H1 (cell line): ENCODE results near the gene KLRB1. TPM values are rescaled to one million over a fixed set of nuclear protein-coding genes. Genes with fewer than 3 reads are reported as not detected.

Source experiments
- CTCF ChIA-PET: fragments of 300-600 bp; sonication (Branson Sonifier 250); formaldehyde crosslinking; loops from one replicate; lab custom pipeline; 2021; ENCODE audit not compliant: partially characterized antibody; lab: Charles Lee
- POLR2A ChIA-PET: fragments of 300-600 bp; sonication (Branson Sonifier 250); formaldehyde crosslinking; loops from one replicate; lab custom pipeline; 2021; ENCODE audit warnings: inconsistent platforms; ENCODE audit not compliant: partially characterized antibody; lab: Charles Lee
- DNase-seq, 2 experiments: peaks; one replicate each; pipeline versions ENCODE4 v3.0.0 to v3.0.0-alpha.2; 2010 to 2022; ENCODE audit warnings: low spot score in 2 of 2, low read depth in 1 of 2, mixed read lengths in 1 of 2
- FAIRE-seq: peaks from 2 replicates; lab custom pipeline; 2011; peaks lifted over from hg19 to GRCh38; lab: Jason Lieb, UNC
- H2AFZ ChIP-seq: 2 replicates; pipeline ENCODE4 v1.8.1; 2012; ENCODE audit warnings: low read length, inconsistent platforms
- H2AK5ac ChIP-seq: 2 replicates; pipeline ENCODE4 v1.6.1; 2013; ENCODE audit warnings: low read depth, low read length
- H2BK120ac ChIP-seq: replicated peaks from 2 replicates; pipeline ENCODE3; 2013; ENCODE audit warnings: low read depth, low read length, inconsistent platforms
- H2BK12ac ChIP-seq: 2 replicates; pipeline ENCODE4 v1.6.1; 2013; ENCODE audit warnings: low read depth, low read length
- H2BK15ac ChIP-seq: 2 replicates; pipeline ENCODE4 v1.6.1; 2013; ENCODE audit warnings: low read length
- H2BK20ac ChIP-seq: 2 replicates; pipeline ENCODE4 v1.6.1; 2013; ENCODE audit warnings: low read length
- H2BK5ac ChIP-seq: 2 replicates; pipeline ENCODE4 v1.6.1; 2013; ENCODE audit warnings: low read depth, low read length
- H3K14ac ChIP-seq: 2 replicates; pipeline ENCODE4 v1.6.1; 2013; ENCODE audit warnings: inconsistent platforms; ENCODE audit not compliant: insufficient read length
- H3K18ac ChIP-seq: 2 replicates; pipeline ENCODE4 v1.6.1; 2013; ENCODE audit warnings: low read length; ENCODE audit errors: extremely low read depth
- H3K23ac ChIP-seq: 2 replicates; pipeline ENCODE4 v1.6.1; 2013; ENCODE audit warnings: inconsistent platforms; ENCODE audit not compliant: insufficient read length
- H3K23me2 ChIP-seq: 2 replicates; pipeline ENCODE4 v1.6.1; 2013; ENCODE audit warnings: low read depth, low read length
- H3K27ac ChIP-seq: 2 replicates; pipeline ENCODE4 v1.6.1; 2011; ENCODE audit warnings: low read depth, low read length, inconsistent platforms
- H3K27me3 ChIP-seq, 4 experiments: replicated peaks in 1 of 4; 1 replicate in 1 of 4; 2 replicates in 3 of 4; pipeline versions ENCODE4 v1.6.1 to v1.8.1; 2011 to 2013; ENCODE audit warnings: low read length in 3 of 4, mild to moderate bottlenecking in 3 of 4, inconsistent platforms in 2 of 4, mixed read lengths in 2 of 4, moderate library complexity in 1 of 4; ENCODE audit not compliant: control insufficient read depth in 3 of 4, insufficient read depth in 3 of 4; ENCODE audit errors: extremely low read depth in 1 of 4
- H3K36me3 ChIP-seq, 4 experiments: 2 replicates each; pipeline versions ENCODE4 v1.6.1 to v1.8.1; 2011 to 2013; ENCODE audit warnings: mild to moderate bottlenecking in 4 of 4, low read length in 3 of 4, moderate library complexity in 2 of 4, control low read depth in 1 of 4, inconsistent platforms in 1 of 4; ENCODE audit not compliant: insufficient read depth in 4 of 4, control insufficient read depth in 2 of 4
- H3K4ac ChIP-seq: replicated peaks from 2 replicates; pipeline ENCODE3; 2013; ENCODE audit warnings: low read length, low read depth, mixed read lengths, inconsistent platforms; ENCODE audit not compliant: insufficient read length
- H3K4me1 ChIP-seq, 4 experiments: replicated peaks in 1 of 4; 1 replicate in 1 of 4; 2 replicates in 3 of 4; pipeline versions ENCODE4 v1.6.1 to v1.8.1; 2011 to 2013; ENCODE audit warnings: low read length in 3 of 4, inconsistent platforms in 2 of 4, mixed read lengths in 1 of 4; ENCODE audit not compliant: insufficient read depth in 4 of 4, control insufficient read depth in 3 of 4
- H3K4me2 ChIP-seq, 2 experiments: 2 replicates each; pipeline versions ENCODE4 v1.6.1 to v1.8.1; 2011 to 2013; ENCODE audit warnings: low read depth in 2 of 2, low read length in 2 of 2, control low read depth in 1 of 2, inconsistent platforms in 1 of 2, mild to moderate bottlenecking in 1 of 2; ENCODE audit not compliant: insufficient read depth in 1 of 2
- H3K4me3 ChIP-seq, 4 experiments: fragments of 200-600, 300-600 bp in 1 of 4; sonication (generic), shearing (Covaris generic), sonication (Bioruptor Twin) in 1 of 4; 2 replicates each; pipeline versions ENCODE4 v1.5.1 to v1.8.1; 2011 to 2016; ENCODE audit warnings: low read length in 4 of 4, low read depth in 3 of 4, control low read depth in 2 of 4, inconsistent platforms in 2 of 4, mild to moderate bottlenecking in 2 of 4, mixed read lengths in 1 of 4, moderate library complexity in 1 of 4; ENCODE audit not compliant: insufficient read depth in 2 of 4; ENCODE audit errors: extremely low read depth in 1 of 4
- H3K56ac ChIP-seq: replicated peaks from 2 replicates; pipeline ENCODE3; 2013; ENCODE audit warnings: low read depth, mild to moderate bottlenecking, mixed read lengths, low read length, inconsistent platforms; ENCODE audit not compliant: insufficient read length
- H3K79me1 ChIP-seq: 2 replicates; pipeline ENCODE4 v1.6.1; 2013; ENCODE audit warnings: low read depth, low read length, control low read depth
- H3K79me2 ChIP-seq, 2 experiments: 2 replicates each; pipeline versions ENCODE4 v1.6.1 to v1.8.1; 2012 to 2013; ENCODE audit warnings: low read length in 2 of 2, mild to moderate bottlenecking in 2 of 2, inconsistent platforms in 1 of 2; ENCODE audit not compliant: insufficient read depth in 2 of 2, control insufficient read depth in 1 of 2
- H3K9ac ChIP-seq, 4 experiments: replicated peaks in 1 of 4; 1 replicate in 1 of 4; 2 replicates in 3 of 4; pipeline versions ENCODE4 v1.6.1 to v1.8.1; 2011 to 2013; ENCODE audit warnings: low read depth in 3 of 4, low read length in 3 of 4, control low read depth in 2 of 4, mild to moderate bottlenecking in 2 of 4, moderate library complexity in 2 of 4, inconsistent platforms in 1 of 4; ENCODE audit errors: extremely low read depth in 1 of 4
- H3K9me3 ChIP-seq, 2 experiments: 2 replicates each; pipeline versions ENCODE4 v1.6.1 to v1.8.1; 2012 to 2013; ENCODE audit warnings: mild to moderate bottlenecking in 2 of 2, moderate library complexity in 2 of 2, control low read depth in 1 of 2, inconsistent platforms in 1 of 2, low read depth in 1 of 2, low read length in 1 of 2, mixed read lengths in 1 of 2; ENCODE audit not compliant: insufficient read depth in 2 of 2
- H4K20me1 ChIP-seq, 2 experiments: replicated peaks in 1 of 2; 2 replicates each; pipeline versions ENCODE3 to v1.8.1; 2011 to 2013; ENCODE audit warnings: inconsistent platforms in 2 of 2, low read length in 2 of 2, mild to moderate bottlenecking in 1 of 2; ENCODE audit not compliant: insufficient read depth in 2 of 2, control insufficient read depth in 1 of 2
- H4K5ac ChIP-seq: 2 replicates; pipeline ENCODE4 v1.6.1; 2013; ENCODE audit warnings: low read length, low read depth, mixed read lengths, inconsistent platforms; ENCODE audit not compliant: insufficient read length
- H4K8ac ChIP-seq: 2 replicates; pipeline ENCODE4 v1.8.0; 2013; ENCODE audit warnings: mild to moderate bottlenecking, moderate library complexity, low read length, inconsistent platforms; ENCODE audit not compliant: insufficient read depth; ENCODE audit errors: extremely low read depth
- H4K91ac ChIP-seq: replicated peaks from 2 replicates; pipeline ENCODE3; 2013; ENCODE audit warnings: low read length, mixed read lengths, inconsistent platforms; ENCODE audit not compliant: insufficient read length
- ATF2 ChIP-seq: IDR thresholded peaks from 2 replicates; pipeline ENCODE4 v1.6.1; 2012; ENCODE audit warnings: low read length, inconsistent platforms
- CBX5 ChIP-seq: fragments of 300-800, 300-1000 bp; sonication (generic); IDR thresholded peaks from 2 replicates; pipeline ENCODE4 v1.7.1; 2016; ENCODE audit warnings: antibody characterized with exemption, low read length, low read depth
- CBX8 ChIP-seq: fragments of 300-800, 300-1000 bp; sonication (generic); IDR thresholded peaks from 2 replicates; pipeline ENCODE4 v1.7.1; 2016; ENCODE audit warnings: low read depth, low read length, borderline replicate concordance
- CHD1 ChIP-seq: IDR thresholded peaks from 2 replicates; pipeline ENCODE4 v1.6.1; 2012; ENCODE audit warnings: low read depth, low read length, improper control_type of control experiment
- EGR1 ChIP-seq: IDR thresholded peaks from 2 replicates; pipeline ENCODE4 v1.6.1; 2011; ENCODE audit warnings: low read depth, low read length, borderline replicate concordance
- EZH2 ChIP-seq: fragments of 200-600 bp; sonication (generic); IDR thresholded peaks from 2 replicates; pipeline ENCODE4 v1.7.1; 2012; ENCODE audit warnings: low read depth, mild to moderate bottlenecking, moderate library complexity, low read length, inconsistent platforms; ENCODE audit not compliant: severe bottlenecking
- MAX ChIP-seq: IDR thresholded peaks from 2 replicates; pipeline ENCODE4 v1.6.1; 2012; ENCODE audit warnings: inconsistent platforms
- POLR2A ChIP-seq, 2 experiments: IDR thresholded peaks; 1 replicate in 1 of 2; 2 replicates in 1 of 2; pipeline ENCODE4 v1.6.1; 2011; ENCODE audit warnings: low read depth in 2 of 2, low read length in 2 of 2, mild to moderate bottlenecking in 2 of 2; ENCODE audit errors: control extremely low read depth in 1 of 2
- SIX5 ChIP-seq: IDR thresholded peaks from 2 replicates; pipeline ENCODE4 v1.6.1; 2011; ENCODE audit warnings: mild to moderate bottlenecking, low read depth, low read length
- SP2 ChIP-seq: IDR thresholded peaks from 2 replicates; pipeline ENCODE4 v1.6.1; 2012; ENCODE audit warnings: mild to moderate bottlenecking, low read length, inconsistent platforms
- TCF12 ChIP-seq: IDR thresholded peaks from 2 replicates; pipeline ENCODE4 v1.6.1; 2011; ENCODE audit warnings: low read depth, mild to moderate bottlenecking, low read length
- ZNF274 ChIP-seq: IDR thresholded peaks from 2 replicates; pipeline ENCODE4 v1.7.0; 2012; ENCODE audit warnings: low read length, borderline replicate concordance; ENCODE audit errors: extremely low read depth
- WGBS, 2 experiments: shearing (Covaris generic) in 1 of 2; methylation state at CpG; one replicate each; pipeline versions ENCODE4 v1.1.6 to v1.1.7; 2013 to 2015; ENCODE audit warnings: low lambda C conversion rate in 2 of 2, mixed read lengths in 2 of 2, inconsistent platforms in 1 of 2, low coverage in 1 of 2, missing lambda C conversion rate in 1 of 2; ENCODE audit not compliant: insufficient replicate concordance in 2 of 2, insufficient coverage in 1 of 2, insufficient read length in 1 of 2; ENCODE audit errors: extremely low coverage in 1 of 2, missing lambda C conversion rate in 1 of 2; 5-methylcytosine and 5-hydroxymethylcytosine counted together
- polyA plus RNA-seq, 7 experiments: library from polyadenylated mRNA; depleted of rRNA in 3 of 7; stranded (reverse) in 5 of 7; unstranded in 2 of 7; fragments of >200 nt in 5 of 7; fragments of 200-250 nt in 2 of 7; gene quantifications; 1 replicate in 5 of 7; 2 replicates in 1 of 7; 4 replicates in 1 of 7; pipeline versions ENCODE4 v1.2.1 to v1.2.3, GENCODE V29; 2011 to 2013; ENCODE audit warnings: missing spikeins in 2 of 7, mixed read lengths in 2 of 7
- total RNA-seq: library from RNA; stranded (reverse); fragmentation: NEBNext Ultra II Directional; extraction: Animal tissue kit (Norgen Biotek cat#: 25700); gene quantifications from 2 replicates; pipeline ENCODE4 v1.2.1, GENCODE V29; 2021

KLRB1 gene
- total and polyA plus RNA-seq, 2 of the 8 experiments (the other 6 are each of a cell fraction or from before 2014, with no cell fraction given) = not detected

DNA sequence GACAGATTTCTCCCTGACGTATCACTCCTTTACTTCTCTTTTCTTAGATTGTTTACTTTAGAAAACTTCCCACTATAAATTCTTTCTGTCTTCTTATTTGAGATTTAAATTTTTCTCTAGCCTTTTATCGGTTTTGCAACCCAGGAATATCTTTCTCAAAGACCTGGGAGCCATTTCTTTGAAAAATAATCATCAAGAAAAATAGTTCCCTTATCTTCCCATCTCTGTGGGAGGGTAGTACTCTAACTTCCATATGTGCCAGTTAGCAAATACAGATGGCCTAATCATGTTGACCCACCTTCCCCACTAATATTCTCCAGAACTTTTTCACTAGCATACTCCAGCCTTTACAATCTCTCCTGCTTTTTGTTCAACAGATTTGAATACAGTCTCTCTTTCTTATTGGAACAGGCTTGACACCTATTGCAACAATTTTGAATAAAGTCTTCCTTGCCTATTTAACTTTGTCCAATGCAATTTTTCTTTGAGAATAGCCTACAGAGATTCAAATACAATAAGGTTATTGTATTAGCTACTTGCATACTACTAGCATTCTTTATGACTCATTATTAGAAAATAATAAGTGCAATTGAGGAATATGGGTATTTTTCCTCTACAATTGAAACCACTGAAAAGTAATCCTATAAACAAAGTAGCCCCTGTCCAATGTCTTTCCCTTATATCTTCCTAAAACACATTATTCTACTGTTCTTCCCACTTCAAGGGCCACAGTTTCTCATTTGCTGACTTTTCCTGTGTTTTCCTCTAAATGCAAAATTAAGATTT, 27.4 kb upstream of the KLRB1 start:
- no peak overlapping the region for H2BK120ac ChIP-seq
- no peaks in the 10 kb centered on the region for H3K79me2 ChIP-seq
- DNase-seq (no peak), FAIRE-seq (no peak)
- no peak overlapping the region for H3K27ac ChIP-seq
- no peak overlapping the region for H2BK5ac ChIP-seq
- ChIA-PET POLR2A (no interaction called here), CTCF (interaction anchor here (0.7 to 7.7 kb wide), 15 partner anchors 10 to 302 kb away, joined by 3 to 62 read pairs (median 4); no protein-coding TSS in a partner anchor)
- no peak overlapping the region for H3K23ac ChIP-seq
- no peak overlapping the region for H3K4me3 ChIP-seq
- no peak overlapping the region for H2AK5ac ChIP-seq
- H3K9ac ChIP-seq = no peak overlapping the region
- H4K8ac ChIP-seq = no peak overlapping the region
- no peaks in the 10 kb centered on the region for H3K79me1 ChIP-seq
- H2BK12ac ChIP-seq = no peak overlapping the region
- H3K9me3 ChIP-seq = peaks cover 26% of the 10 kb centered on the region in 2 experiments
- H3K4me2 ChIP-seq = no peak overlapping the region
- H3K56ac ChIP-seq = no peak overlapping the region
- H4K91ac ChIP-seq = no peak overlapping the region
- WGBS, 2 experiments = 83% methylated on average over 2 of the region's 2 CpGs; no CpG with 5 or more reads in 1 of the 2 experiments
- no peak overlapping the region for H4K5ac ChIP-seq
- no peaks in the 10 kb centered on the region; the same call in 1 of the 2 replicates for H3K23me2 ChIP-seq
- H2BK20ac ChIP-seq = no peak overlapping the region
- no peaks in the 10 kb centered on the region for H3K27me3 ChIP-seq
- H2BK15ac ChIP-seq = no peak overlapping the region
- peaks cover 0 to 9% (median 3%) of the 10 kb centered on the region in 4 experiments; a peak in 2 of 8 replicates for H3K36me3 ChIP-seq
- H3K14ac ChIP-seq = no peak overlapping the region
- no peaks in the 10 kb centered on the region for H4K20me1 ChIP-seq
- no peak overlapping the region for H3K4ac ChIP-seq
- no peaks in the 10 kb centered on the region for H3K4me1 ChIP-seq
- no peak overlapping the region for H2AFZ ChIP-seq
- no peak overlapping the region for H3K18ac ChIP-seq
- TF ChIP-seq EGR1 = no peak
- TF ChIP-seq ZNF274 = no peak
- TF ChIP-seq CHD1 = no peak
- TF ChIP-seq SIX5 = no peak
- no peak for TF ChIP-seq CBX8
- TF ChIP-seq POLR2A (IDR thresholded peaks at IDR 0.05; ENCODE audit: control extremely low read depth in 1 of 2, low read depth in 2 of 2, low read length in 2 of 2) = no peak
- no peak for TF ChIP-seq CBX5
- no peak for TF ChIP-seq TCF12
- no peak for TF ChIP-seq MAX
- no peak for TF ChIP-seq ATF2
- no peak for TF ChIP-seq SP2
- TF ChIP-seq EZH2 = no peak
